G401.6 (cell line): ENCODE data around the gene GLA.

ENCODE experiments used
- FAIRE-seq: peaks from 2 replicates; lab custom pipeline; 2012; peaks lifted over from hg19 to GRCh38; lab: Jason Lieb, UNC

GLA gene

DNA sequence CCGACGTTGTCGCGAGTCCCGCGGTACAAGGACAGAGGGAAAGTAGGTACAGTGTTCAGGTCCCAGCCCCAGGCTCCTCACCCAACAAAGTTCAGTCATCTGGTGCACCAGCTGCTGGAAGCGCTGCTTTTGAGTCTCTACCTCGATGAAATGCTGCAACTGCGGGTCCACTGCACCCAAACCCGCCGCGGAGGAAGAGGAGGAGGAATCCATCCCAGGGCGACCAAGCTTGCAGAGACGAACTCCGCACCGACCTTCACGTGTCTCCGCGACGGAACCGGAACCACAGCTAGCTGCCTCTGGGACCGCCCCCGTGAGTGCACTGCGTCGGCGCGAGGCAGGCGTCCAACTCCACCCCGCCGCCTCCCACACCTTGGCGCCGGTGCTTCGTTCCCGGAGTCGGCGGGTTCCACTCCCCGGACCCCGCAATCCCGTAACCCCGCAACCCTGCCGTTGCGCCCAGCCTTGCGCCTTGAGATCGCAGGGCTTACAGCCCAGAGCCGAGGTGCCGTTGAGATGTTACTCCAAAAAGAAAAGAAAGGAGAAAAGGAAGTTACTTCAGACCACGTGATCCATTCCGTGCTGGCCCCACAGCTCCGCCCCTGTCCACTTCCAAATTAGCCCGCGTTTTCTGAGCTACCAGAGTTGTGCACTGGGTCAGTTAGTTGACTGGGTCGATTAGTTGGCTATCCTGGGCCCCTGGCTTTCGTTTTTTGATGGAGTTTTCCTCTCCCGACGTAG, 59.1 kb downstream of the GLA start, which contains the start of gene TIMM8A:
TIMM8A (minus strand) TSS at position 291 of the 741 bp plus-strand sequence; CDS start at position 213, 78 bp downstream.
- no peak for FAIRE-seq

DNA sequence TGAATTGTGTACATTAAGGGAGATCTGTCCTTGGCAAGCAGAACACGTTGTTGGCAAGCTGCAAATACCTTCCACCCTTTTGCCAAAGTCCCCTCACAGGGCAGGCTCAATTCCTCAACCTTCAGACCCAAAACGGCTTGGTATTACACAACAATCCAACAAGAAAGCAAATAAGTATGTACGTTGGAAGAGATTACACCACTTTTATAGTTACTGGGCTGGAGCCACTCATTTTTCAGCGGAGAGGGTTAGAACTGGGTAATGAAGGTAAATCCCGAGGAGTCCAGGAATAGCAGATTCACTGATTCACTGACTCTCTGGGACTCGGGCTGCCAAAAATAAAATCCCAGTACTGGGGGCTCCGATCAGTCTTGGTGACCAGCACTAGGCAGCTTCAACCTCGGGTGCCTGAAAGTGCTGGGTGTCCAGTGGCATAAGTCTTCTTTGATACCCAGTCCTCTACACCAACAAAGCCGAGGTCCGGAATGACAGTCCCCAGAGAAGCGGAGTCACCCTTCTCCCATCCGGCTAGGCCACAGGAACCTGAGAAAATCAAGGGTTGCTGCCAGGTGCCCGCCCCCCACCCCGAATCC, 59.8 kb downstream of the GLA start:
- FAIRE-seq = no peak
